ENCODE results near the gene TDRD7.

Gene TDRD7

GRCh38 chr9:97396256-97396655 lies 15.6 kb upstream of the TDRD7 start:
- TF ChIP-seq CTCF (IDR thresholded peaks at IDR 0.05; ENCODE audit: borderline replicate concordance, insufficient read depth, low read depth, low read length): no peak
- no peak overlapping the region for H3K4me3 ChIP-seq (ENCODE audit: low read depth, low read length)

- no peak overlapping the region for H3K4me3 ChIP-seq (ENCODE audit: low read depth, low read length)
- no peak for TF ChIP-seq CTCF (IDR thresholded peaks at IDR 0.05; ENCODE audit: borderline replicate concordance, insufficient read depth, low read depth, low read length)
These were observed 14.7 kb upstream of the TDRD7 start for GRCh38 chr9:97397220-97397619.

- no peak overlapping the region for H3K4me3 ChIP-seq (ENCODE audit: low read depth, low read length)
- TF ChIP-seq CTCF (IDR thresholded peaks at IDR 0.05; ENCODE audit: borderline replicate concordance, insufficient read depth, low read depth, low read length): peak; percentile 100
These were observed 12.7 kb upstream of the TDRD7 start for GRCh38 chr9:97398999-97399758.

- no peak overlapping the region for H3K4me3 ChIP-seq (ENCODE audit: low read depth, low read length)
- no peak for TF ChIP-seq CTCF (IDR thresholded peaks at IDR 0.05; ENCODE audit: borderline replicate concordance, insufficient read depth, low read depth, low read length)
These were observed 8.1 kb upstream of the TDRD7 start for GRCh38 chr9:97403746-97404316.

- no peak for TF ChIP-seq CTCF (IDR thresholded peaks at IDR 0.05; ENCODE audit: borderline replicate concordance, insufficient read depth, low read depth, low read length)
- no peak overlapping the region for H3K4me3 ChIP-seq (ENCODE audit: low read depth, low read length)
These were observed 6.3 kb upstream of the TDRD7 start for GRCh38 chr9:97405551-97405950.

GRCh38 chr9:97406620-97407177 lies 5.2 kb upstream of the TDRD7 start:
- H3K4me3 ChIP-seq (ENCODE audit: low read depth, low read length): no peak overlapping the region
- TF ChIP-seq CTCF (IDR thresholded peaks at IDR 0.05; ENCODE audit: borderline replicate concordance, insufficient read depth, low read depth, low read length): no peak

- no peak overlapping the region for H3K4me3 ChIP-seq (ENCODE audit: low read depth, low read length)
- no peak for TF ChIP-seq CTCF (IDR thresholded peaks at IDR 0.05; ENCODE audit: borderline replicate concordance, insufficient read depth, low read depth, low read length)
These were observed 3.3 kb upstream of the TDRD7 start for GRCh38 chr9:97408562-97408961.
